KMS-11 (cell line): Measurements from ENCODE around the gene CLK1.

ENCODE experiments used
- H2AFZ ChIP-seq: fragments of 200-600 bp; sonication (generic); 2 replicates; pipeline ENCODE4 v1.6.1; 2016; ENCODE audit warnings: antibody characterized with exemption, mixed run types, low read depth
- H3K27ac ChIP-seq: fragments of 200-600 bp; sonication (generic); 2 replicates; pipeline ENCODE4 v1.6.1; 2016; ENCODE audit warnings: mild to moderate bottlenecking, mixed run types
- H3K27me3 ChIP-seq: fragments of 200-600 bp; sonication (generic); 2 replicates; pipeline ENCODE4 v1.6.1; 2017; ENCODE audit warnings: mild to moderate bottlenecking, low read depth, mixed run types, moderate library complexity; ENCODE audit not compliant: insufficient read depth
- H3K36me3 ChIP-seq: fragments of 200-600 bp; sonication (generic); 2 replicates; pipeline ENCODE4 v1.6.1; 2017; ENCODE audit warnings: mild to moderate bottlenecking, mixed run types; ENCODE audit not compliant: insufficient read depth
- H3K4me1 ChIP-seq: fragments of 200-600 bp; sonication (generic); 2 replicates; pipeline ENCODE4 v1.6.1; 2016; ENCODE audit warnings: mild to moderate bottlenecking, low read depth, mixed run types; ENCODE audit not compliant: poor library complexity, severe bottlenecking
- H3K4me2 ChIP-seq: fragments of 200-600 bp; sonication (generic); 2 replicates; pipeline ENCODE4 v1.7.0; 2016; ENCODE audit warnings: mild to moderate bottlenecking, mixed run types
- H3K4me3 ChIP-seq: fragments of 200-600 bp; sonication (generic); IDR thresholded peaks from 2 replicates; pipeline ENCODE4 v1.6.1; 2017; ENCODE audit warnings: low read depth, low read length, mixed read lengths; ENCODE audit not compliant: insufficient read depth
- H3K79me2 ChIP-seq: fragments of 200-600 bp; sonication (generic); 2 replicates; pipeline ENCODE4 v1.6.1; 2016; ENCODE audit warnings: low read depth, mixed run types; ENCODE audit not compliant: insufficient read depth
- H3K9ac ChIP-seq: fragments of 200-600 bp; sonication (generic); 2 replicates; pipeline ENCODE4 v1.6.1; 2016; ENCODE audit warnings: mild to moderate bottlenecking, mixed run types
- H4K20me1 ChIP-seq: fragments of 200-600 bp; sonication (generic); 2 replicates; pipeline ENCODE4 v1.6.1; 2016; ENCODE audit warnings: mild to moderate bottlenecking, mixed run types; ENCODE audit not compliant: insufficient read depth
- TF ChIP-seq, protein P1 (sequence below): fragments of 200-600 bp; sonication (generic); conservative IDR thresholded peaks from 2 replicates; pipeline ENCODE4 v1.6.1; 2017; ENCODE audit warnings: low read depth, mild to moderate bottlenecking, antibody characterized with exemption, low read length, moderate library complexity, mixed read lengths

Gene CLK1

DNA sequence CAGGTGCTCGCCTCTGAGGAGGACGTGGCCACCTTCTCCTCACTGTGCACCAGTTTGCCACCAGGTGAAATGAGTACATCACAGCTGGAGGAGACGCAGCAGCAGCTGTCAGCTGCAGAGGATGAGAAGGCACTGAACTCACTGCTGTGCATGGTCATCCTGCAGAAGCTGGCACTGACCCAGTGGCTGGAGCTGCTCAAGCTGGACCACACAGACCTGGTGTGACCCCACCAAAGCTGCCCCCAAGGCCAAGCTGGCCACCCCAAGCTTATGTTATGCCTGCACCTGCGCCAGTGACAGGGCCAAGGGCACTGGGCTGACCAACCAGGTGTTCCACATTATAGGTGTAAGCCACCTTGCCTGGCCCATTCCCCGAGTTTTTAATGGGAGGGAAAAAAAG, 19.3 kb downstream of the CLK1 start:
- no peaks in the 10 kb centered on the region for H3K79me2 ChIP-seq
- no peaks in the 10 kb centered on the region for H4K20me1 ChIP-seq
- TF ChIP-seq, protein P1, sequence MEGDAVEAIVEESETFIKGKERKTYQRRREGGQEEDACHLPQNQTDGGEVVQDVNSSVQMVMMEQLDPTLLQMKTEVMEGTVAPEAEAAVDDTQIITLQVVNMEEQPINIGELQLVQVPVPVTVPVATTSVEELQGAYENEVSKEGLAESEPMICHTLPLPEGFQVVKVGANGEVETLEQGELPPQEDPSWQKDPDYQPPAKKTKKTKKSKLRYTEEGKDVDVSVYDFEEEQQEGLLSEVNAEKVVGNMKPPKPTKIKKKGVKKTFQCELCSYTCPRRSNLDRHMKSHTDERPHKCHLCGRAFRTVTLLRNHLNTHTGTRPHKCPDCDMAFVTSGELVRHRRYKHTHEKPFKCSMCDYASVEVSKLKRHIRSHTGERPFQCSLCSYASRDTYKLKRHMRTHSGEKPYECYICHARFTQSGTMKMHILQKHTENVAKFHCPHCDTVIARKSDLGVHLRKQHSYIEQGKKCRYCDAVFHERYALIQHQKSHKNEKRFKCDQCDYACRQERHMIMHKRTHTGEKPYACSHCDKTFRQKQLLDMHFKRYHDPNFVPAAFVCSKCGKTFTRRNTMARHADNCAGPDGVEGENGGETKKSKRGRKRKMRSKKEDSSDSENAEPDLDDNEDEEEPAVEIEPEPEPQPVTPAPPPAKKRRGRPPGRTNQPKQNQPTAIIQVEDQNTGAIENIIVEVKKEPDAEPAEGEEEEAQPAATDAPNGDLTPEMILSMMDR = no peak
- no peaks in the 10 kb centered on the region for H3K27me3 ChIP-seq
- no peak overlapping the region for H3K27ac ChIP-seq
- no peak overlapping the region for H3K9ac ChIP-seq
- no peaks in the 10 kb centered on the region for H3K36me3 ChIP-seq
- no peaks in the 10 kb centered on the region for H3K4me1 ChIP-seq
- no peak overlapping the region for H3K4me3 ChIP-seq
- H3K4me2 ChIP-seq = no peak overlapping the region
- H2AFZ ChIP-seq = no peak overlapping the region

DNA sequence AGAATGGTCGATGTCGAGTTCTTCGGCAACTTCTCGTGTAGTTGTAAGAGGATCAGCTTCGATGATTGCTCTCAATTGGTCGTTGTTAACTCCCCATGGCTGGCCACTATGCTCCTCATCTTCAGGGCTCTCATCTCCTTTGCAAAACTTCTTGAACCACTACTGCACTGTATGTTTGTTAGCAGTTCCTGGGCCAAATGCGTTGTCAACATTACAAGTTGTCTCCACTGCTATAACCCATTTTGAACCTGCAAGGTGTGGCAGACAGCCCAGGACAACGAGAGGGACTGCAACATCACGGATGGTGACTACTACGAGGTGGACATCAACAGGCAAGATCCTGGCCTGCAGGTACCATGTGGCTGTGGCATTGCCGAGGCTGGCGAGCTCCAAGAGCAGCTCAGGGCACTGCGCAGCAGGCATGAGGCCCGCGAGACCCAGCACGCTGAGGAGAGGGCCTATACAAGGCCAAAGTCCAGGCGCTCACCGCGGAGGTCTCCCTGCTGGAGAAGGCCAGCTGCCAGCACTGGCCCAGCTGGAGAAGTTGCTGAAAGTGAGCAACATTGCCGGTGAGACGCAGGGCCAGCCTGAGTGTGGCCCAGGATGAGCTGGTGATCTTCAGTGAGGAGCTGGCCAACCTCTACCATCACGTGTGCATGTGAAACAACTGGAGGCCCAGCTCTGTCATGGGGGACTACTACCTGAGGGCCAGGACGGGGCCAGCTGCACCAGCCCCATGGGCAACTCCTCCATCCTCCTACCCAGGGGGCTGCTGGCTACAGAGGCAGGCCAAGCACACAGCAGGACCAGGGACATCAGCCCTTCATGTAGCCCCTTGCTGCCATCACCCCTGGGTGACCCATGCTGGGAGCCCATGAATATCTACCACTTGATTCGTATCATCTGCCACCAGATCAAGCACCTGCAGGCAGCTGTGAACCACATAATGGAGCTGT, 20.2 kb downstream of the CLK1 start:
- no peaks in the 10 kb centered on the region for H3K27me3 ChIP-seq
- TF ChIP-seq, protein P1 = no peak
- H3K4me2 ChIP-seq = no peak overlapping the region
- no peaks in the 10 kb centered on the region for H4K20me1 ChIP-seq
- no peaks in the 10 kb centered on the region for H3K4me1 ChIP-seq
- H3K79me2 ChIP-seq = no peaks in the 10 kb centered on the region
- no peaks in the 10 kb centered on the region for H3K36me3 ChIP-seq
- no peak overlapping the region for H3K4me3 ChIP-seq
- H2AFZ ChIP-seq = no peak overlapping the region
- no peak overlapping the region for H3K9ac ChIP-seq
- H3K27ac ChIP-seq = no peak overlapping the region

DNA sequence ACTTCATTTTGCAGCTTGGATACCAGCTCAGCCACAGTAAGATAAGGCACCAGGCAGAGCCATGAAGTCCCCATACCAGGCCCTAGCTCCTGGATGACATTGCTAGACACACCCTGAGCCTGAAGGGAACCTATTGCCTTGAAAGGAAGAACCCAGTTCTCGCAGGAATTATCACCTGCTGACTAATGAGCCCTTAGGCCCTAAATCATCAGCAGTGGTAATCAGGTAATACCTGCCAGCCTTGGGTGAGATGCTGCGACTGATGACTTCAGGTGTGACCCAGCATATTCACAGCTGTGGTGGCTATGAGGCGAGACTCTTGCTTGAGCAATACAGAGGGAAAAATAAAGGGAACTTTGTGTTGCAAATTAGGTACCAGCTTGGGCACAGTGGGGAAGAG, 24.9 kb downstream of the CLK1 start:
- TF ChIP-seq, protein P1 = no peak
- no peaks in the 10 kb centered on the region for H3K4me1 ChIP-seq
- no peak overlapping the region for H3K27ac ChIP-seq
- H3K9ac ChIP-seq = no peak overlapping the region
- no peaks in the 10 kb centered on the region for H3K79me2 ChIP-seq
- no peak overlapping the region for H3K4me2 ChIP-seq
- H3K36me3 ChIP-seq = no peaks in the 10 kb centered on the region
- H3K4me3 ChIP-seq = no peak overlapping the region
- H2AFZ ChIP-seq = no peak overlapping the region
- H4K20me1 ChIP-seq = no peaks in the 10 kb centered on the region
- no peaks in the 10 kb centered on the region for H3K27me3 ChIP-seq

DNA sequence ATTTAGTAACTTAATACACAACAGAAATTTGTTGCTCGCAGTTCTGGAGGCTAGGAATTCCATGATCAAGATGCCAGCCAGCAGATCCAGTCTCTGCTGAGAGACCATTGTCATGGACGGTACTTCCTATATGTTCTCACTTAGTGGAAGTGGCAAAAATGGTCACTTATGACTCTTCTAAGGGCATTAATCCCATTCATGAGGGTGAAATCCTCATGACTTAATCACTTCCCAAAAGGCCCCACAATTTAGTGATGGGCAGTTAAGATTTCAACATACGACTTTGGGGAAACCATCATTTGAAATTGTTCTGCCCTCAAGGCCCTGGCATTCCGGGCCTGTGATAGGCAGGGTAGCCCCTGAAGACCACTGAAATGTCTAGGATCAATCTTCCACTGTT, 29.8 kb downstream of the CLK1 start:
- Histone ChIP-seq H3K27me3 (no peaks in the 10 kb centered on the region), H3K9ac (no peak overlapping the region), H3K36me3 (no peaks in the 10 kb centered on the region), H3K27ac (no peak overlapping the region), H3K4me3 (no peak overlapping the region), H4K20me1 (no peaks in the 10 kb centered on the region), H3K4me1 (no peaks in the 10 kb centered on the region), H3K4me2 (no peak overlapping the region), H2AFZ (no peak overlapping the region), H3K79me2 (no peaks in the 10 kb centered on the region)
- TF ChIP-seq, protein P1 = no peak
